ENCODE data around the gene SMURF2.
"Not testable (repeated sequence)": the region's sequence is repeated elsewhere in the genome, so short reads cannot be mapped to it uniquely, and the experiment has no call there.

The SMURF2 gene

GRCh38 chr17:64607862-64608565 is 54.1 kb downstream of the SMURF2 start:
- H3K9me3 ChIP-seq (ENCODE audit: control insufficient read depth, low read length), result no peaks in the 10 kb centered on the region
- H3K9ac ChIP-seq, result no peak overlapping the region
- TF ChIP-seq CTCF (IDR thresholded peaks at IDR 0.05), result no peak
- no peaks in the 10 kb centered on the region for H3K36me3 ChIP-seq (ENCODE audit: control insufficient read depth, insufficient read depth, low read length)
- peaks cover 28% of the 10 kb centered on the region for H3K79me2 ChIP-seq
- no peaks in the 10 kb centered on the region for H3K27me3 ChIP-seq (ENCODE audit: control insufficient read depth, insufficient read depth, low read length)
- no peak overlapping the region for H3K4me2 ChIP-seq (ENCODE audit: low read length)
- H3K4me3 ChIP-seq (ENCODE audit: low read depth, low read length), result no peak overlapping the region
- H3K27ac ChIP-seq, result no peak overlapping the region
- no peak overlapping the region for H2AFZ ChIP-seq
- H3K4me1 ChIP-seq, result peaks cover 18% of the 10 kb centered on the region

DNA sequence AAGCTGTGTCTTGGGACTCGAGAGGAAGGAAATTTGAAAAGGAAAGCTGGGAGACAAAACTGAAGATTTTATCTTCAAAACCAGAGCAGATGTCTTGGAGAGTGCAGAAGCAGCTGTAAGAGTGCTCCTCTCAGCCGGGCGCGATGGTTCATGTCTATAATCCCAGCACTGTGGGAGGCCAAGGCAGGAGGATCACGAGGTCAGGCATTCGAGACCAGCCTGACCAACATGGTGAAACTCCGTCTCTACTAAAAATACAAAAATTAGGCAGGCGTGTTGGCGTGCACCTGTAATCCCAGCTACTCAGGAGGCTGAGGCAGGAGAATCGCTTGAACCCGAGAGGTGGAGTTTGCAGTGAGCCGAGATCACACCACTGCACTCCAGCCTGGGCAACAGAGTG is 57.6 kb downstream of the SMURF2 start:
- H3K79me2 ChIP-seq, result peaks cover 18% of the 10 kb centered on the region
- H3K36me3 ChIP-seq (ENCODE audit: control insufficient read depth, insufficient read depth, low read length); H3K27me3 ChIP-seq (ENCODE audit: control insufficient read depth, insufficient read depth, low read length); H3K27ac ChIP-seq; H3K4me1 ChIP-seq; H3K9me3 ChIP-seq (ENCODE audit: control insufficient read depth, low read length); H3K9ac ChIP-seq; H3K4me3 ChIP-seq (ENCODE audit: low read depth, low read length); H3K4me2 ChIP-seq (ENCODE audit: low read length); H2AFZ ChIP-seq: not testable (repeated sequence)

- no peak overlapping the region for H3K4me2 ChIP-seq (ENCODE audit: low read length)
- H3K9me3 ChIP-seq (ENCODE audit: control insufficient read depth, low read length), result no peaks in the 10 kb centered on the region
- H3K4me1 ChIP-seq, result peaks cover 5% of the 10 kb centered on the region
- no peak overlapping the region for H3K9ac ChIP-seq
- no peak overlapping the region for H2AFZ ChIP-seq
- TF ChIP-seq CTCF (IDR thresholded peaks at IDR 0.05), result no peak
- peaks cover 15% of the 10 kb centered on the region for H3K79me2 ChIP-seq
- H3K36me3 ChIP-seq (ENCODE audit: control insufficient read depth, insufficient read depth, low read length), result no peaks in the 10 kb centered on the region
- H3K27ac ChIP-seq, result no peak overlapping the region
- no peaks in the 10 kb centered on the region for H3K27me3 ChIP-seq (ENCODE audit: control insufficient read depth, insufficient read depth, low read length)
- no peak overlapping the region for H3K4me3 ChIP-seq (ENCODE audit: low read depth, low read length)
These were observed 58.1 kb downstream of the SMURF2 start for GRCh38 chr17:64603987-64604386.

GRCh38 chr17:64599827-64600226 is 62.3 kb downstream of the SMURF2 start:
- H3K27me3 ChIP-seq (ENCODE audit: control insufficient read depth, insufficient read depth, low read length), result no peaks in the 10 kb centered on the region
- no peak overlapping the region for H3K4me2 ChIP-seq (ENCODE audit: low read length)
- no peak overlapping the region for H3K9ac ChIP-seq
- H3K79me2 ChIP-seq, result peaks cover 7% of the 10 kb centered on the region
- TF ChIP-seq CTCF (IDR thresholded peaks at IDR 0.05), result no peak
- H3K36me3 ChIP-seq (ENCODE audit: control insufficient read depth, insufficient read depth, low read length), result no peaks in the 10 kb centered on the region
- no peak overlapping the region for H3K27ac ChIP-seq
- no peaks in the 10 kb centered on the region for H3K4me1 ChIP-seq
- H2AFZ ChIP-seq, result no peak overlapping the region
- no peaks in the 10 kb centered on the region for H3K9me3 ChIP-seq (ENCODE audit: control insufficient read depth, low read length)
- no peak overlapping the region for H3K4me3 ChIP-seq (ENCODE audit: low read depth, low read length)

DNA sequence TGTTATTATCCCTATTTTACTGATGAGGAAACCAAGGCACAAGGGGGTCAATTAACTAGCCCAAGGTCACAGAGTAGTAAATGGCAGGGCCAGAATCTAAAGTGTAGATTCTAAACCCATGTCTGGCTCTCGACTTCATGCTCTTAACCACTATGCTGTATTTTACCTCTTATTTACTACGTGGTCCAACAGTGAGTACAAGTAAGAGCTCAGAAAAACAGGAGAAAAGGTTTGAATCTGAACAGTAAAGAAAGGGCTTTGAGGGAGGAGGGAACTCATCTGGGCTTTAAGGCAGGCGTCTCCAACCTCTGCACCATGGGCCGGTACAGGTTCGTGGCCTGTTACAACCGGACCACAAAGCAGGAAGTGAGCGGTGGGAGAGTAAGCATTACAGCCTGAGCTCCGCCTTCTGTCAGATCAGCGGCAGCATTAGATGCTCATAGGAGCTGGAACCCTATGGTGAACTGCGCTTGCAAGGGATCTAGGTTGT is 62.9 kb downstream of the SMURF2 start:
- Histone ChIP-seq H3K9ac (no peak overlapping the region), H3K9me3 (ENCODE audit: control insufficient read depth, low read length) (no peaks in the 10 kb centered on the region), H3K27me3 (ENCODE audit: control insufficient read depth, insufficient read depth, low read length) (no peaks in the 10 kb centered on the region), H3K4me2 (ENCODE audit: low read length) (no peak overlapping the region), H3K36me3 (ENCODE audit: control insufficient read depth, insufficient read depth, low read length) (no peaks in the 10 kb centered on the region), H3K4me1 (no peaks in the 10 kb centered on the region), H2AFZ (no peak overlapping the region), H3K79me2 (peaks cover 7% of the 10 kb centered on the region), H3K4me3 (ENCODE audit: low read depth, low read length) (no peak overlapping the region), H3K27ac (no peak overlapping the region)
- no peak for TF ChIP-seq CTCF (IDR thresholded peaks at IDR 0.05)

Measured in parathyroid adenoma (tissue), 2 donors.